ENCODE data around the gene IFIT3.
"Not testable (repeated sequence)": the region's sequence is repeated elsewhere in the genome, so short reads cannot be mapped to it uniquely, and the experiment has no call there.

The IFIT3 gene

GRCh38 chr10:89327803-89328441 is at the start of gene IFIT3:
Gene IFIT3 (plus strand): TSS chr10:89327997. CDS start chr10:89328074, 77 bp downstream.
- DNase-seq (ENCODE audit: low read depth in 3 of 3): no peak

GRCh38 chr10:89278034-89278535 is 49.7 kb upstream of the IFIT3 start:
- DNase-seq (ENCODE audit: low read depth in 3 of 3): no peak

GRCh38 chr10:89278900-89279392 is 48.9 kb upstream of the IFIT3 start:
- no peak for DNase-seq (ENCODE audit: low read depth in 3 of 3)

GRCh38 chr10:89279421-89279869 is 48.4 kb upstream of the IFIT3 start:
- DNase-seq (ENCODE audit: low read depth in 3 of 3): no peak

- DNase-seq (ENCODE audit: low read depth in 3 of 3): no peak
Observed at GRCh38 chr10:89280508-89280907, 47.3 kb upstream of the IFIT3 start.

- no peak for DNase-seq (ENCODE audit: low read depth in 3 of 3)
Observed at GRCh38 chr10:89281606-89282395, 46.0 kb upstream of the IFIT3 start.

GRCh38 chr10:89283025-89283935 is 44.5 kb upstream of the IFIT3 start:
- DNase-seq (ENCODE audit: low read depth in 3 of 3): no peak

GRCh38 chr10:89283936-89284475 is 43.8 kb upstream of the IFIT3 start:
- DNase-seq (ENCODE audit: low read depth in 3 of 3): no peak

- not testable (repeated sequence) for DNase-seq (ENCODE audit: low read depth in 3 of 3)
Observed at GRCh38 chr10:89284711-89285110, 43.1 kb upstream of the IFIT3 start.

GRCh38 chr10:89285303-89285702 is 42.5 kb upstream of the IFIT3 start:
- DNase-seq (ENCODE audit: low read depth in 3 of 3): not testable (repeated sequence)

GRCh38 chr10:89294721-89295239 is 33.0 kb upstream of the IFIT3 start:
- no peak for DNase-seq (ENCODE audit: low read depth in 3 of 3)

- no peak for DNase-seq (ENCODE audit: low read depth in 3 of 3)
Observed at GRCh38 chr10:89295597-89295996, 32.2 kb upstream of the IFIT3 start.

GRCh38 chr10:89296220-89296648 is 31.6 kb upstream of the IFIT3 start:
- no peak for DNase-seq (ENCODE audit: low read depth in 3 of 3)

- no peak for DNase-seq (ENCODE audit: low read depth in 3 of 3)
Observed at GRCh38 chr10:89297356-89297755, 30.4 kb upstream of the IFIT3 start.

GRCh38 chr10:89297791-89298190 is 30.0 kb upstream of the IFIT3 start:
- DNase-seq (ENCODE audit: low read depth in 3 of 3): no peak

- DNase-seq (ENCODE audit: low read depth in 3 of 3): no peak
Observed at GRCh38 chr10:89299031-89299430, 28.8 kb upstream of the IFIT3 start.

GRCh38 chr10:89301232-89301631 is 26.6 kb upstream of the IFIT3 start:
- DNase-seq (ENCODE audit: low read depth in 3 of 3): no peak

- no peak for DNase-seq (ENCODE audit: low read depth in 3 of 3)
Observed at GRCh38 chr10:89301721-89302445, 25.9 kb upstream of the IFIT3 start, which contains the start of gene IFIT2. Gene IFIT2 (plus strand): TSS chr10:89302046. CDS start chr10:89302124, 78 bp downstream.

- no peak for DNase-seq (ENCODE audit: low read depth in 3 of 3)
Observed at GRCh38 chr10:89302625-89303024, 25.2 kb upstream of the IFIT3 start.

GRCh38 chr10:89303161-89303560 is 24.6 kb upstream of the IFIT3 start:
- DNase-seq (ENCODE audit: low read depth in 3 of 3): no peak

All from stimulated activated CD4-positive, alpha-beta T cell treated with anti-CD3 and anti-CD28 coated beads, TNF-alpha, amount 100 ng/mL, for 48 hours (primary cell).